HG02840 (cell line): ENCODE data around the gene CPOX.

Experiments
- ATAC-seq: cut with Tn5 transposase; IDR thresholded peaks from one replicate; pipeline ENCODE4 v1.9.1; 2021; ENCODE audit warnings: mild to moderate bottlenecking, moderate library complexity, moderate number of reproducible peaks; ENCODE audit not compliant: unreplicated experiment, low FRiP score

Gene CPOX

DNA sequence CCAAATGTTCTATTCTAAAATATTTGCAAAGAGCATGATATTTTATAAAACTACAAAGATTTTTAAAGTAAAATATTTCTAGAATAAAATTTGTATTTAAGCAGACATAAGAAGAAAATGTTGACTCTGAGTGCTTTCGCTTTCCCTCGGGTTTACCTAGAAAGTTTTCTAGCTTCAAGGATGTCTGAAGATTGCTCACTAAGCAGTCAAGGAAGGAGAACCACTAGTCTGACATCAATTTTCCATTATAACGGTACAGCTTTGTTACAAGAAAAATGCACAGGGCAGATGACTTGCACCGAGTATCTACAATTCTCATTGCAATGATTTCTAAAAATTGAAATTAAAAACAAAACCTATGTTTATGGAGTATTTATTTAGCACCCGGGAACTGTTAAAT lies 47.5 kb downstream of the CPOX start:
- ATAC-seq: peak; percentile 56

DNA sequence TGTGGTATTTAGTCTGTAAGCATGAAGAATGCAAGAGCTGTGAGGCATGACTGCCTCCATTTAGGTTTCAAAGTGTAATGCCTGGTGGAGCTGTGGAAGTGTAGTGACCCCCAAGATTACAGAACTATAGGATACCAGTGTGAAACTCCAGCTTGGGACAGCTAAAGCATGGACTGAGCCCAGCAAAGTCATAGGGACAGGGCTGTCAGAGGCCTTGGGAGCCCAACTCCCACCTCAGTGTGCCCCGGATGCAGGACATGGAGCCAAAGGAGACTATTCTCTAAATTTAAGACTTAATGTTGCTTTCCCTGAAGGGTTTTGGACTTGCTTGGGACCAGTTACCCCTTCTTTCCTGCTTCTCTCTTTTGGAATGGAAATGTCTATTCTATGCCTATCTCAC lies 50.8 kb downstream of the CPOX start:
- ATAC-seq: no peak

DNA sequence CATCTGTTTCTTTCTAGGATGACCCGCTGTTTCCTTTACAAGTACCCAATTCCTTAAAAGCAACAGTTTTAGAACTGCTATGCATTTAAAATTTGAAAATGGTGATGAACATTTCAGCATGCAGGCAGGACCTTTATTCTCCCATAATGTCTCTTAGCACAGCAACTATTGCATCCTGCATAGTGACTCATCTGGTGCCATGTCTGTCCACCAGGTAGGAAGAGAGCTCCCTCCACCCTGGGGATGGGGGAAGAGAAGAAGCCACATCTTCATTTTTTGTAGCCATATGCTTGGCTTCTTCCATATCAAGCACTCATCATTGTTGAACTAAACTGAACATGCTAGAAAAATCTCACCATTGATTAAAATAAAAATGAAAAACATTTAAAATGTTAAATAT lies 51.7 kb downstream of the CPOX start:
- no peak for ATAC-seq

DNA sequence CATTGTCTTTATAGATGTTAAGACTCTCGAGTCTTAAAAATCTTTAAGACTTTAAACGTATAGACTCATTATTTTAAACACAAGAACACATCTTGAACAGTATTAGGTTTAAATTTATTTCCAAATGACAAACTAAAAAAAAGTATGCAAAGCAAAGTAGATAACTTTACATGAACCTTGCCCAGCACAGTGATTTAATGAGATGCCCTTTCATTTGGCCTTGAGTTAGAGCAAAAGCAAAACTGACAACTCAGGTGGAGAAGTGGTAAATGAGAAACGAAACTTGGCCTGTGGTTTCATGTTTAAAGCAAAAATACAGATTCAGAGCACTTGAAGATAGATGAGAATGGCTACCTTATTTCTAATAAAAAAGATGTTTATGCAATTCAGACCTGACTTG lies 53.1 kb downstream of the CPOX start:
- ATAC-seq: peak; percentile 40

DNA sequence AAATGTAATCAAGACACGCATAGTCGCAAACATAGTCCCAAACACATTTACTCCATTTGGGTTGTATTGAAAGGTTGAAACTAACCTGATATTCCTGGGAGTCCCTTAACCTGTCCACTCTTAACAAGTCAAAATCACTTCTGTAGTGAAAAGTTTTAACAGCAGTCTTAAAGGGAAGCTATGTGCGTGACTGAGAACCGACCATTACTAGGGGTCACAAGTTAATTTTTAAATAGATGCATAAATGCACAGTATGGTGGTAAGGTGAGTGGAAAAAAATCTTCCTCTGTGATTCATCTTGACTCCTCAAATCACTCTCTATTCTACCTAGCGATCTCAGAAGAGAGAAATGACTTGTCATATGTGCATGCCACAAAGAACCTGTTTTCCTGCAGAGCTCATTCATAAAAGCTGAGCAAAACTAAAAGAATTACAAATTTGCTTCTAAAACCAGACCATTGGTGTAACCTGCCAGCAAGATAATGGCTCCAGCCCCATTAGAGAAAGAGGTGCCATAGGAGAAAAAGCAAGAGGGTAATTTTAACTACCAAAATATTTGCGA lies 56.9 kb downstream of the CPOX start:
- peak; percentile 80 for ATAC-seq

DNA sequence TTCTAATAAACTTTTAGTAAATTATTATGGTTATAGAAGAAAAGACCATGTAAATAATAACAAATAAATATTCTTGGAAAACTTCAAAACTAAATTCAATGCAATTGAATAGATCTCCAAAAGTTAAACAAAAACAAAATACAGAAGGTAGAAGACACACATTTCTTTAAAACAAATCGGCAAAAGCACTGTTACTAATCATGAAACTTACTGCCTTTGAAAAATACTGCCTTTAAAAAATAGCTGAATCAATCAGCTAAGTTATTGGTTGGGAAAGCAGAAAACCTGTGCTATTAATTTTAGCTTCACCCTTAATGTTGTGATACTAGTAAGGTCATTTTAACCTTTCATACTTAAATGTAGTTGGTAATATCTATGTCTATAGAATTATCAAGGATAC lies 58.7 kb downstream of the CPOX start:
- ATAC-seq: no peak

DNA sequence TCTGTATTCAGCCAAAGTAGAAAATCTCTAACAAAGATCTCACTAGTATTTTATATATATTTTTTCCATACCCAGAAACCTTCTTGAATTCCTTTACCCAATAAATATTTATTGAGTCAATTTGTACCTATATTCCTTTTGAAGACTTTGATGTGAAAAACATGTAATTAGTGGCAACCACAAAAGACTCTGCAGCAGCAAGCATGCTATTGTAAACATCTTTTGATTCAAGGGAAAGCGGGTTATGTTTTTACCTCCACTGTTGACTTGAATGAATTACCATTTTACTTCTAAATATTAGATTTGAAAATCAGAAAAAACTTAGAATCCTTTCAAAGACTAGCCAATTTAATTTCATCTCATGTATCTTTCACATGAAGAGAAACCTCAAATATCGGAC lies 59.2 kb downstream of the CPOX start:
- no peak for ATAC-seq

DNA sequence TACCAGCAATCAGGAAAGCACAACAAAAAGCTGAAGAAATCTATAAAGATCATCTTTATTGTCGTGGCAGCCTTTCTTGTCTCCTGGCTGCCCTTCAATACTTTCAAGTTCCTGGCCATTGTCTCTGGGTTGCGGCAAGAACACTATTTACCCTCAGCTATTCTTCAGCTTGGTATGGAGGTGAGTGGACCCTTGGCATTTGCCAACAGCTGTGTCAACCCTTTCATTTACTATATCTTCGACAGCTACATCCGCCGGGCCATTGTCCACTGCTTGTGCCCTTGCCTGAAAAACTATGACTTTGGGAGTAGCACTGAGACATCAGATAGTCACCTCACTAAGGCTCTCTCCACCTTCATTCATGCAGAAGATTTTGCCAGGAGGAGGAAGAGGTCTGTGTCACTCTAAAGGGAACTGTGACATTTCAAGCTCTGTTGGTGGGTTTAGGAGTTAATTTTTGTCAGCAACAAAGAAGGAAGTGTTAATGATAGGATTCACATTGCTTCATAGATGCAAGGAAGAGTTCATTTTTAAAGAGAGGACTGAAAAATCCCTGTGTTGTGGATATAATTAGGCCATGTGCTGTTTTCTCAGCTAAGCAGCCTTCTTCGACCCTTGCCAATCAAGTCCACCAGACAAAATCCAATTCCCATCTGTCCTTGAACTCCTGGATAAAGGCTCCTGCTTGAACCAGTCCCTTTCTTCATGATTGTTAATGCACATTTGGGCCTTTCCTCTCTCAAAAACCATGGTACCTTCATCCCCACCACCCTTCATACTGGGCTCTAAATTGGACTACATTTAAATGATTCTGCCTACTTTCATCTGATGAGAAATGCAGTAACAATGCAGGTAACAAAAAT lies 60.5 kb downstream of the CPOX start:
- ATAC-seq: no peak

DNA sequence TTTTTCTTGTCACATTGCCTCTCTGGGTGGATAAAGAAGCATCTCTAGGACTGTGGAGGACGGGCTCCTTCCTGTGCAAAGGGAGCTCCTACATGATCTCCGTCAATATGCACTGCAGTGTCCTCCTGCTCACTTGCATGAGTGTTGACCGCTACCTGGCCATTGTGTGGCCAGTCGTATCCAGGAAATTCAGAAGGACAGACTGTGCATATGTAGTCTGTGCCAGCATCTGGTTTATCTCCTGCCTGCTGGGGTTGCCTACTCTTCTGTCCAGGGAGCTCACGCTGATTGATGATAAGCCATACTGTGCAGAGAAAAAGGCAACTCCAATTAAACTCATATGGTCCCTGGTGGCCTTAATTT lies 61.2 kb downstream of the CPOX start:
- no peak for ATAC-seq

DNA sequence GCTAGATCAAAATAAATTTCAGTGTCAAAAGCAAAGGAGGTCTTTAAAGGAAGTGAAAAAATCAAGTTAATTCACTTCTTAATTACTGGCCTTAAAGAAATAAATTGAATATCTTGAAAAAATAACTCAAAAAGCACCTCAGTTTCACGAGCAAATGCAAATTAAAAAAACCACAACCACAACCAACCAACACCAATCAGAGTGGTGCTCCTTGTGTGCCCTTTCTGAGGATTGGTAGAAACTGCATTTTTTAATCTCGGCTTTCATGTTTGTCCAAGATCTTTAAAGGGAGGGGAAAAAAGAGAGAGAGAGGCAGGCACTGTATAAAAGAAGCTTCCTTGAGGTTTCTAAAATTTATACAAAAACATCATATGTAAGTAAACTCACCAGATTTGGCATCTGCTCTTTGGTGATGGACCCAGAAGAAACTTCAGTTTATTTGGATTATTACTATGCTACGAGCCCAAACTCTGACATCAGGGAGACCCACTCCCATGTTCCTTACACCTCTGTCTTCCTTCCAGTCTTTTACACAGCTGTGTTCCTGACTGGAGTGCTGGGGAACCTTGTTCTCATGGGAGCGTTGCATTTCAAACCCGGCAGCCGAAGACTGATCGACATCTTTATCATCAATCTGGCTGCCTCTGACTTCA lies 61.7 kb downstream of the CPOX start, which contains the start of gene GPR15:
TSS of gene GPR15 (plus strand) at position 357 of the 653 bp plus-strand sequence. CDS start at position 413, 56 bp downstream.
- ATAC-seq: no peak

DNA sequence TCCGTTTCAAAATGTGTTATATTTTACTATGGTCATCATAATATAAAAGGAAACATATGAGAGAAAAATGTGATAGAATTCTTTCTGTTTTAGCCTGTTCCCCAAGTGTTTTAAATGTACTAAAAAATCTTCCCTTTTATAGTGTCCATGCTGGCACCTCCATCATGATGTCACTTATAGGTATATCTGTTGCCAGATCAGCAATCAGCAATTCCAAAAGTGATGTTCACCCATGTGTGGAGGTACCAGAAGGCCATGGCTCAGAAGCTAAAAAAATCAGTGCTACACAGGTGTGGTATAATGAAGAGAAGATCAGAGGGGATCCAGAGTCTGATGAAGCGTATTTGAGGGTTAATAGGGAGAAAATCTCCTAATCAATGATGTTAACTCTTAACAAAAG lies 62.7 kb downstream of the CPOX start:
- no peak for ATAC-seq

DNA sequence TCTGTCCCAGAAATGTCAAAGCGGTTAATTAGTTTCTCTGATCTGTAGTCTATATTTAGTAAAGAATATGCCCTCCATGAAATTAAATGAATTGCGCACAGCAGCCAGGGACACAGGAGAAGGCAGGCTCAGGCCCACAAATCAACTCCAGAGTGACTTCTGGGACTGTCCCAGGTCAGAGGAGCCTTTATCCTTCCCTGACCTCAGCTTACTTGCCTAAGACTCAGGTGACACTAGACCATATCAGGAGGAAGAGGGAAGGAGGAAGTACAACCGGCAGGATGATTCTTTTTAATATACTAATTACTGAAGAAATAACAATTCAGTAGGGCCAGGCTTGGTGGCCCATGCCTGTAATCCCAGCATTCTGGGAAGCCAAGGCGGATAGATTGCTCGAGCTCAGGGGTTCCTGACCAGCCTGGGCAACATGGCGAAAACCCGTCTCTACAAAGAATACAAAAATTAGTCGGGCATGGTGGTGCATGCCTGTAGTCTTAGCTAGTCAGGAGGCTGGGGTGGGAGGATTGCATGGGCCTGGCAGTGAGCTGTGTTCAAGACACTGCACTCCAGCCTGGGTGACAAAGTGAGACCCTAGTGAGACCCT lies 63.5 kb downstream of the CPOX start:
- ATAC-seq: no peak
